ENCODE data around the gene CHRND. TPM values are rescaled to one million over a fixed set of nuclear protein-coding genes. Genes with fewer than 3 reads are reported as not detected.

The CHRND gene
- total and polyA plus RNA-seq, 2 of the 4 experiments (the other 2 are of a cell fraction), result not detected

GRCh38 chr2:232521959-232522622 lies 3.9 kb upstream of the CHRND start:
- POLR2A ChIA-PET (ENCODE audit: unreplicated experiment), result no interaction called here
- no peak overlapping the region for H4K5ac ChIP-seq (ENCODE audit: low read depth, low read length)
- no peaks in the 10 kb centered on the region for H3K9me3 ChIP-seq (ENCODE audit: control insufficient read depth, insufficient read depth, low read length)
- no peak overlapping the region for H3K18ac ChIP-seq (ENCODE audit: low read depth, low read length)
- H2BK5ac ChIP-seq (ENCODE audit: low read depth, low read length, poor library complexity, severe bottlenecking), result no peak overlapping the region
- CTCF ChIA-PET, result interaction anchor here (1.8 kb wide), 1 partner anchor 75 kb away, joined by 4 read pairs; no protein-coding TSS in a partner anchor
- ATAC-seq (ENCODE audit: low read depth) (peak; percentile 75), DNase-seq (no peak)
- H4K8ac ChIP-seq (ENCODE audit: low read depth in 2 of 2, low read length in 2 of 2), result no peak overlapping the region
- no peak overlapping the region for H3K9ac ChIP-seq (ENCODE audit: low read depth, low read length)
- no peak overlapping the region for H3K14ac ChIP-seq (replicated peaks; ENCODE audit: low read depth, low read length)
- no peak overlapping the region for H3K27ac ChIP-seq (ENCODE audit: insufficient read depth, low read length)
- no peaks in the 10 kb centered on the region for H3K4me1 ChIP-seq (ENCODE audit: control insufficient read depth, insufficient read depth, low read length)
- intact Hi-C loops (cut with micrococcal nuclease) (loop anchor here (1.0 kb wide), 1 partner anchor 75 kb away; no protein-coding TSS in a partner anchor), in situ Hi-C loops (cut with MboI; ENCODE audit: low sequenced_read_pairs) (no loop called here), dilution Hi-C loops (cut with HindIII; ENCODE audit: low sequenced_read_pairs, unreplicated experiment) (no loop called here)
- no peak overlapping the region for H2BK15ac ChIP-seq (ENCODE audit: low read depth, low read length)
- H3K4ac ChIP-seq (ENCODE audit: low read depth, low read length), result no peak overlapping the region
- no peak overlapping the region for H2BK20ac ChIP-seq (ENCODE audit: low read depth, low read length)
- no peak overlapping the region for H2BK120ac ChIP-seq (ENCODE audit: low read depth, low read length)
- H4K91ac ChIP-seq (ENCODE audit: insufficient read depth, low read depth, low read length), result no peak overlapping the region
- H2AK9ac ChIP-seq (replicated peaks; ENCODE audit: low read depth, low read length, poor library complexity), result no peak overlapping the region
- BruUV-seq (replicated peaks), result no TSS peak
- H3K9me1 ChIP-seq (ENCODE audit: insufficient read depth, low read length), result no peaks in the 10 kb centered on the region
- no peak overlapping the region for H3K4me3 ChIP-seq (ENCODE audit: insufficient read depth, low read depth, low read length)
- no peaks in the 10 kb centered on the region for H3K36me3 ChIP-seq (ENCODE audit: control insufficient read depth, insufficient read depth, low read length)
- no peaks in the 10 kb centered on the region for H4K20me1 ChIP-seq (ENCODE audit: insufficient read depth, low read length)
- H3K79me1 ChIP-seq (ENCODE audit: low read depth in 1 of 2, low read length in 2 of 2), result no peaks in the 10 kb centered on the region
- no peak overlapping the region for H3K56ac ChIP-seq (ENCODE audit: extremely low read depth, insufficient read depth, low read length)
- H3K23ac ChIP-seq (ENCODE audit: low read depth, low read length), result no peak overlapping the region
- 3% methylated on average over 19 of the region's 66 CpGs; no CpG with 5 or more reads in 1 of the 2 experiments for WGBS, 2 experiments (ENCODE audit: extremely low coverage in 2 of 2, insufficient read length in 1 of 2)
- H3K4me2 ChIP-seq (ENCODE audit: low read depth, low read length), result no peak overlapping the region
- TF ChIP-seq RCOR1 (IDR thresholded peaks at IDR 0.05; ENCODE audit: insufficient replicate concordance, low read length) (no peak), BHLHE40 (IDR thresholded peaks at IDR 0.05; ENCODE audit: low read depth, low read length) (no peak), MAZ (IDR thresholded peaks at IDR 0.05; ENCODE audit: borderline replicate concordance, low read depth, low read length) (no peak), USF2 (IDR thresholded peaks at IDR 0.05; ENCODE audit: low read depth, low read length) (no peak), CTCF (conservative IDR thresholded peaks at IDR 0.05; ENCODE audit: low read depth, low read length) (peak; percentile 70), MAFK (IDR thresholded peaks at IDR 0.05; ENCODE audit: low read depth, low read length) (no peak), RAD21 (IDR thresholded peaks at IDR 0.05; ENCODE audit: low read length) (peak; percentile 72)
- H2AK5ac ChIP-seq (ENCODE audit: low read depth, low read length), result no peak overlapping the region
- peaks cover 73% of the 10 kb centered on the region for H3K27me3 ChIP-seq (ENCODE audit: control insufficient read depth, insufficient read depth, low read length)
- peak overlapping the region; percentile 77 for H2AFZ ChIP-seq (replicated peaks; ENCODE audit: low read length, poor library complexity)
